ENCODE measurements around the gene MED15.

Gene MED15

GRCh38 chr22:20635227-20635591 lies 127.8 kb downstream of the MED15 start:
- H3K9ac ChIP-seq (ENCODE audit: low read depth, low read length): no peak overlapping the region
- ATAC-seq (ENCODE audit: insufficient read depth, low read depth) (no peak), DNase-seq (no peak)
- H3K4me2 ChIP-seq (ENCODE audit: insufficient read depth, low read length): no peak overlapping the region
- peaks cover 13% of the 10 kb centered on the region for H3K27me3 ChIP-seq (ENCODE audit: insufficient read depth, low read length, poor library complexity)
- H3K79me2 ChIP-seq (ENCODE audit: insufficient read depth, low read length): no peaks in the 10 kb centered on the region
- no peak for TF ChIP-seq CTCF (IDR thresholded peaks at IDR 0.05; ENCODE audit: borderline replicate concordance, extremely low read depth, low read length, poor library complexity, severe bottlenecking)
- no peak for TF ChIP-seq EZH2 (IDR thresholded peaks at IDR 0.05; ENCODE audit: borderline replicate concordance, low read depth, low read length, severe bottlenecking)
- H3K27ac ChIP-seq (ENCODE audit: low read length): no peak overlapping the region
- peaks cover 2% of the 10 kb centered on the region for H3K9me3 ChIP-seq (ENCODE audit: insufficient read depth, low read length, severe bottlenecking)
- no peaks in the 10 kb centered on the region for H3K4me1 ChIP-seq (ENCODE audit: insufficient read depth, low read length)
- no peak overlapping the region for H3K4me3 ChIP-seq (ENCODE audit: low read depth in 1 of 2, low read length in 2 of 2)
- no peaks in the 10 kb centered on the region for H3K36me3 ChIP-seq (ENCODE audit: insufficient read depth, low read length)
- H4K20me1 ChIP-seq (ENCODE audit: insufficient read depth, low read length): 0 out of 2 replicates have a peak, but pooled peaks cover 5% of the 10 kb centered on the region
- no peak overlapping the region for H2AFZ ChIP-seq (ENCODE audit: low read depth, low read length)

GRCh38 chr22:20636075-20636812 lies 128.8 kb downstream of the MED15 start:
- Histone ChIP-seq H2AFZ (ENCODE audit: low read depth, low read length) (no peak overlapping the region), H4K20me1 (ENCODE audit: insufficient read depth, low read length) (0 out of 2 replicates have a peak, but pooled peaks cover 5% of the 10 kb centered on the region), H3K36me3 (ENCODE audit: insufficient read depth, low read length) (no peaks in the 10 kb centered on the region), H3K4me3 (ENCODE audit: low read depth in 1 of 2, low read length in 2 of 2) (no peak overlapping the region), H3K4me2 (ENCODE audit: insufficient read depth, low read length) (no peak overlapping the region), H3K27ac (ENCODE audit: low read length) (no peak overlapping the region), H3K27me3 (ENCODE audit: insufficient read depth, low read length, poor library complexity) (peaks cover 13% of the 10 kb centered on the region), H3K4me1 (ENCODE audit: insufficient read depth, low read length) (no peaks in the 10 kb centered on the region), H3K9me3 (ENCODE audit: insufficient read depth, low read length, severe bottlenecking) (peaks cover 2% of the 10 kb centered on the region), H3K9ac (ENCODE audit: low read depth, low read length) (no peak overlapping the region), H3K79me2 (ENCODE audit: insufficient read depth, low read length) (no peaks in the 10 kb centered on the region)
- no peak for DNase-seq
- no peak for ATAC-seq (ENCODE audit: insufficient read depth, low read depth)
- TF ChIP-seq CTCF (IDR thresholded peaks at IDR 0.05; ENCODE audit: borderline replicate concordance, extremely low read depth, low read length, poor library complexity, severe bottlenecking): no peak
- no peak for TF ChIP-seq EZH2 (IDR thresholded peaks at IDR 0.05; ENCODE audit: borderline replicate concordance, low read depth, low read length, severe bottlenecking)

- DNase-seq (no peak), ATAC-seq (ENCODE audit: insufficient read depth, low read depth) (no peak)
- Histone ChIP-seq H3K4me3 (ENCODE audit: low read depth in 1 of 2, low read length in 2 of 2) (no peak overlapping the region), H3K36me3 (ENCODE audit: insufficient read depth, low read length) (no peaks in the 10 kb centered on the region), H3K4me1 (ENCODE audit: insufficient read depth, low read length) (no peaks in the 10 kb centered on the region), H3K9me3 (ENCODE audit: insufficient read depth, low read length, severe bottlenecking) (peaks cover 2% of the 10 kb centered on the region), H4K20me1 (ENCODE audit: insufficient read depth, low read length) (0 out of 2 replicates have a peak, but pooled peaks cover 5% of the 10 kb centered on the region), H3K9ac (ENCODE audit: low read depth, low read length) (no peak overlapping the region), H3K79me2 (ENCODE audit: insufficient read depth, low read length) (no peaks in the 10 kb centered on the region), H3K4me2 (ENCODE audit: insufficient read depth, low read length) (no peak overlapping the region), H3K27ac (ENCODE audit: low read length) (no peak overlapping the region), H2AFZ (ENCODE audit: low read depth, low read length) (no peak overlapping the region), H3K27me3 (ENCODE audit: insufficient read depth, low read length, poor library complexity) (peaks cover 13% of the 10 kb centered on the region)
- no peak for TF ChIP-seq EZH2 (IDR thresholded peaks at IDR 0.05; ENCODE audit: borderline replicate concordance, low read depth, low read length, severe bottlenecking)
- no peak for TF ChIP-seq CTCF (IDR thresholded peaks at IDR 0.05; ENCODE audit: borderline replicate concordance, extremely low read depth, low read length, poor library complexity, severe bottlenecking)
These were observed 129.5 kb downstream of the MED15 start for GRCh38 chr22:20636945-20637344.
